Stimulated activated CD8-positive, alpha-beta memory T cell treated with anti-CD3 and anti-CD28 coated beads, Interleukin-12 subunit alpha, Interleukin-12 subunit beta, amount 100 ng/mL, for 1 hour (primary cell): ENCODE results near the gene PDF.
"Not testable (repeated sequence)": the region's sequence is repeated elsewhere in the genome, so short reads cannot be mapped to it uniquely, and the experiment has no call there.

Experiments
- DNase-seq: peaks from one replicate; pipeline ENCODE4 v3.0.0-alpha.2; 2020; ENCODE audit warnings: low read depth

The PDF gene

DNA sequence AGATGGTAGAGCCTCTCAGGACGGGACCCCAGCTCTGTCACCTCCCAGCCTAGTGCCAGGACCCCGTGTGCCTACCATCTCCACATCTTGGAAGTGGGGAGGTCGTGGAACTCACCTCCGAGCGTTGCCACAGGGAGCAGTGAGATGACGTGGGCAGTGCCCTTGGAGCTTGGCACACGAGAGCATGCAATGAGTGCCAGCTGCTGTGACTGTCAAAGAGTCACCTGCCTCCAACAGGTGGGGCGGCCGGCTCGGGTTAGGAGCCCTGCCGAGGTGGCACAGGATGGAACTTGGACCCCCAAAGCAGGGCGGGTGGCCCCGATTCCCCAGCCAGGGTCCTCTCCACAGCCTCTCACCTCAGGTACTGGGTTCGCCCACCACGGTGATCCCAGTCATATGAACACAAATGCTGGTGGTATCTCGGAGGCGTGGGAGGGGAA lies 13.8 kb downstream of the PDF start:
- no peak for DNase-seq

DNA sequence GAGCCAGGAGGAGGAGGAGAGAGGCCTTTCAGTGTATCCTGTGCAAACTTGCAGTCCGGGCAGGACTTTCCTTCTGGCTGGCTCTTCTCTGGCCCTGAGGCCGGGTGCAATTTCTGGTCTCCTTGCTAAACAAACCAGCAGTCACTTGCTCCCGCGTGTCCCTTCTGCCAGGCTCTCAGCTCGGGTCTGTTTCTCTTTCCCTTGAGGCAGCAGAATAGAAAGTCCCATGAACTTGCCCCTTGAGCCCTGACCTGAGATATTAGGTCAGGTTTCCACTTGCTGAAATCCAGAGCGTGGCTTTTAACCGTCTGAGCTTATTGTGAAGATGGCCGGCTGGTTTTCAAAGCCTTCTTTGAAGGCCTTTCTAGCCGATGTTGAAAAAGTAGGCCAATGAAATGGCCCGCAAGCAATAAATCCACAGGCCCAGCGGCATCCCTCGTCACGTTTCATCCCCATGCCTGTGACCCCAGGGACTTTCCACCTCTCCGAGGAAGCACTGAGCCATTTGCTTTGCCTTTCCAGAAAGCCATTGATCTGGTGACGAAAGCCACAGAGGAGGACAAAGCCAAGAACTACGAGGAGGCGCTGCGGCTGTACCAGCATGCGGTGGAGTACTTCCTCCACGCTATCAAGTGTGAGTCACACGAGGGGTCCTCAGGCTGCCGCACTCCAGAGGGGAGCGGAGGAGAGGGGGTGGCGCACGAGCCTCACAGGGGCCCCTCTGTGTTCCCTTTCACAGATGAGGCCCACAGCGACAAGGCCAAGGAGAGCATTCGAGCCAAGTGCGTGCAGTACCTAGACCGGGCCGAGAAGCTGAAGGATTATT lies 14.7 kb downstream of the PDF start:
- no peak for DNase-seq

DNA sequence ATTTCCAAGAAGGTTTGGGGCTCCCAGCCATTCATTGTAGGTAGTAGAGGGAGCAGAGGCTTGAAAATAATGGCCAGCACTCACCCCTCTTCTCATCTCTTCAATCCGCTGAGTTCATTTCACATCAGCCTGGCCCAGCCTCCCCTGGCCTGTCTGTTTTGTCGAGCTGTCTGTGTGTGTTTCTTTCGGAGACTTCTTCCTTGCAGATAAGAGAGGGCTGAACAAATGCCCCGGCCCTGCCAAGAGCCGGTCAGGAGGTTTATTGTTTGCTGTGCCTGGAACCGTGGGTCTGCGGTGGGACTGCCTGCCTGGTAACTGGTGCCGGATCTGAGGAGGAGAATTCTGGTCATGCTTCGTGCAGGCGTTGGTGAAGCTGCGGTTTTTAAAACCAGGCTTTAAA lies 15.9 kb downstream of the PDF start:
- DNase-seq, result no peak

DNA sequence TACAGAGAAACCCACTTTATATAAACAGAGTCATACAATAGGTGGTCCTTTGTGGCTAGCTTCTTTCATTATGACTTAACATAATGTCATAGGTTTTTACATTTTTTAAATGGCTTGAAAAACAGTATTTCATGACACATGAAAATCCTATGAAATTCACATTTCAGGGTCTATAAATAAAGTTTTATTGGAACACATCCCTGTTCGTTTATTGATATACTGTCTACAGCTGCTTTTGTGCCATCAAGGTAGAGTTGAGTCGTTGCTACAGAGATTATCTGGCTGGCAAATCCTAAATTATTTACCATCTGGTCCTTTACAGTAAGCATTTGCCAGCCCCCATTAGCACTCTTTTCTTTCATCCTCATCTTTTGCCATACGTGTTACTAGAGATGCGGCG lies 16.9 kb downstream of the PDF start:
- no peak for DNase-seq

DNA sequence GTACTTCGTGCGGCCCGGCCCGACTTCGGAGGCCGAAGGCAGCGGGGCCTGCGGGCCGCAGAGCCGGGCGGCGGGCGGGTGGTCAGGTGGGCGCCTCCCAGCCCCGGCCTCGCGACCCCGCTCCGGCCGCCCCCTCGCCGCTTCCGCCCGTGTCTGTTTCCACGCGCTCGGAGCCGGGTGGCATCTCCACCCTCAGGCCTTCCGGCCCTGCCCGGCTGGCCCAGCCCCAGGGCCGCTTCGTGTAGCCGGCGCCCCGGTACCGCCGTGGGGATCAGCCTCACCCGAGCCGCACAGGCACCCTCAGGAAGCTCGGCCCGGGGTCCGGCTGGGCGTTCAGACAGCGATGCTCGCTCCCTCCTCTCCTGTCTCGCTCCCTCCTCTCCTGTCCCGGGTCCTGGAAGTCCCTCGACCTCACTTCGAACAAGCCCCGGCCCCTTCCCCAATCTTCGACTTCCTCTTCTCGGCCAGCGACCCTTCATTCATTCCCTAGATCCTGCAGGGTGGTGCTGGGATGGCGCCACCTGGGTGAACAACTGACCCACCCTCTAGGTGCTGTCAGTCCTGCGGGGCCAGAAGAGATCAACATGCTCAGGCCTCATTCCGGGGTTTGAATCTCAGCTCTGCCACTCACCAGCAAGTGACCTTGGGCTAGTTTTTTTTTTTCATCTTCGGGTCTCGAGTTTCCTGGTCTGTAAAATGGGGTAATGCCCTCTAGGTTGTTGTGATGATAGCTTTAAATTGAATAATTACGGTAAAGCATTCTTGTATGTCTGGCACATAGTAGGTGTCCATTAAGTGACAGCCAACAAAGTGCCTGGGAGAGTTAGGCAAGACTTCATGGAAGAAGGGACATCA lies 18.6 kb downstream of the PDF start:
- DNase-seq, result no peak

DNA sequence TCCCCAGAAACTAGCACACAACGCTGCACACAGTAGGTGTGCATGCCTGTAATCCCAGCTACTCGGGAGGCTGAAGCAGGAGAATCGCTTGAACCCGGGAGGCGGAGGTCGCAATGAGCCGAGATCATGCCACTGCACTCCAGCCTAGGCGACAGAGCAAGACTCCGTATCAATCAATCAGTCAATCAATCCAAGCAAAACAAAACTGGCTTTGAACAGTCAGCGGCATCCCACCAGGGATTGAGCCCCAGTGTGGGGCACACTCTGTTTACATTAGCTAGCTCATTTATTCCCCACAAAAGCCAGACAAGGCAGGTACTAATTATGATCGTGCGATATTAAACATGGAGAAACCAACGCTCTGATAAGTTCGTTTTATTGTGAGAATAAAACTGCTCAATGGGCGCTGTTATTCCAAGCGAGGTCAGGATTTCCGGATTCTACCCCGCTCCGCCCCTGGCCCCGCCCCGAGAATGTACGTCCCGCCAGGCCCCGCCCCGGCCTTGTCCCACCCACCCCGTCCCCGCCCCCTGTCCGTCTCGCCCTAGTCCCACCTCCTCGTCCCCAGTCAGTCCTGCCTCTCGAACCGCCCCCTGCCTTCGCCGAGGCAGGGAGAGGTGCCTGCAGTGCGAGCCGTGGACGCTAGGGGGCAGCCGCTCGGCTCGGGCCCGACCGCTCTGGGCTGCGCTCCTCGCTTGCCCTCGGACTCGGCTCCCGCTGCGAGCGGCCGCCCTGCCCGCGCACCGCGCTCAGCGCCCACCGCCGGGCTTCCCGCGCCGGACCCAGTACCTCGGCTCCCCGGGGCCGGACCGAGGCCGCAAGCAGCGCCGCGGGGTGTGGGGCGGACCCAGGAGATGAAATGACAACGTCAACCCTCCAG lies 19.5 kb downstream of the PDF start, which contains the start of gene VPS4A:
VPS4A (plus strand) TSS at position 698 of the 880 bp plus-strand sequence; CDS start at position 860, 162 bp downstream.
- peak; percentile 94 for DNase-seq

DNA sequence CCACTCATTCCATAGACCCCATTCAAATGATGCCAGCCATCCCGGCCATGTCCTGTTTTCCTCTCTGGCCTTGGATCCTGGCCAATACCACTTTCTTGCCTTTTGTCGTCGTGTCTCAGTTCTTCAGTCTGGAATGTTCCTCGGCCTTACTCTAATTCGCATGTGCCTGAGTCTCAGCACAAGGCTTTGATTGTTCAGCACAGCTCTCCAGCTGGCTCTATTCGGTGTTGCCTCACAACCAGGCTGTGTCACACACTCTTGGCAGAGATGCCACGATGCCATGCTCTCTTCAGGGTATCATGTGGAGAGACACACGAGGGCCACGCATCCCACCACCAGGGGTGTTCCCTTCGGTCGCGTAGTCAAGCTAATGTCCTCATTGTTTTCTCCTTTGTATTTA lies 21.1 kb downstream of the PDF start:
- DNase-seq, result no peak

DNA sequence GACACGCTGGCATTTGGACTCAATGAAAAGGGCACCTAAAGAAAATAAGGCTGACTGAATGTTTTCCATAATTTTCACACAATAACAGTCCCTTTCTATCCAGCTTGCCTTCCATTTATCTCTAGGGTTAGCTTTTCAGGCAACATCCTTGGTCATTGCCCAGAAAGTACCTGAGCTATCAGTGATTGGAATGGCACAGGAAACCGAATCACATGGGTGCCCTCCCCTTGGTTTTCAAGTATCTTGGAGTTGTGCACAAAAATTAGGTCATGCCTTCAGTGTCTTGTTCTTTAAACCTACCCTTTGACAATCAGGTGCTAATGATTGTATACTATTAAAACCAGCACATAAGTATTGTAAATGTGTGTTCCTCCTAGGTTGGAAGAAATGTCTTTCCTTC lies 22.5 kb downstream of the PDF start:
- no peak for DNase-seq

DNA sequence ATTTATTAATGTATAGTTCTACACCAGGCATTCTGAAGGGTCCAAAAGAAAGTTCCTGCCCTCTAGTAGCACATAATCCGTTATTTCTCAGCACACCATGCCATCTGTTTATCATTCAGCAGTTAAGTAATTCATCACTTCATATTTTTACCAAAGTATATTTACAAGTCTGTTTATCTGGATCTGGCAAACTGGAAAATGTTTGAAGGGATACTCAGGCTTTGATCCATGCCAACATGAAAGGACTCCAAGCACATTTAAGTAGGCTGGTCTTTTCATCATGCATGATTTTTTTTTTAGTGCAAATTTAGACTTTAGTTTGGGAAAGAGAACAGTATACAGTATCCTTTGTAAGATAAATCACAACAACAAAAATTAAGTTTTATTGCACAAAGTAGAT lies 23.3 kb downstream of the PDF start:
- no peak for DNase-seq

DNA sequence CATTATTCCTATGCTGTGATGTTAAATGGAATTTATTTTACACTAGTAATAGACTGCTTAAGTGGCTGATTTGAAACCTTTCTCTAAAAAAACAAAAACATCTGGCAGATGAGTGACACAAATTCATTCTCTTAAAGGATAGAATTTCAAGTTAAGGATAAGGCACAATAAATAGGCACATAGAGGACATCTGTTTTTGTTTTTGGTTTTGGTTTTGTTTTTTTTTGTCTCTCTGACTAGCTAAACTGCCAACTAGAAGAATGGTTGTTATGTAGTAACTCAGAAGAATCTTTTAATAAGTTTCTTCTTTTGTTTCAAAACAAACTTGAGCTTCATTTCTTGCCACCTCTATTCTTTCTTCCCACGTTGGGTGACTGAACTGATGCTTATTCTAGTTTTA lies 24.4 kb downstream of the PDF start:
- no peak for DNase-seq

DNA sequence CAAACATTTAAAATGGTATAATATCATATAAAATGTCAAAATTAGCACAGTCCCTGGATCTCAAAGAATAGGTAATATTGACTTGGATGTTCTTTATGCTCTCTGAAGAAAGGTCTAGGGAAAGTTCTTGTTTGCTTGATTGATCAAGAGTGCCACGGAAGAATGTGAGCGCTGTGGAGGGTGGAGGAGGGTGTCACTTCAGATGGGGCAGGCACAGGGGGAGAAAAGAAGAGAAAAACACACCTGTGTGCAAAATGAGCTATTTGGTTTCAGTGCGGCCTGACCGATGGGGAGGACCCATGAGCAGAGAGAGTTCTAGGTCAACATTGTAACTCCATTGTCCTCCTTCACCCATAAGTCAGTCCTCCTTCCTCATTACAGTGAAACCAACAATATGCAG lies 28.1 kb downstream of the PDF start:
- no peak for DNase-seq

DNA sequence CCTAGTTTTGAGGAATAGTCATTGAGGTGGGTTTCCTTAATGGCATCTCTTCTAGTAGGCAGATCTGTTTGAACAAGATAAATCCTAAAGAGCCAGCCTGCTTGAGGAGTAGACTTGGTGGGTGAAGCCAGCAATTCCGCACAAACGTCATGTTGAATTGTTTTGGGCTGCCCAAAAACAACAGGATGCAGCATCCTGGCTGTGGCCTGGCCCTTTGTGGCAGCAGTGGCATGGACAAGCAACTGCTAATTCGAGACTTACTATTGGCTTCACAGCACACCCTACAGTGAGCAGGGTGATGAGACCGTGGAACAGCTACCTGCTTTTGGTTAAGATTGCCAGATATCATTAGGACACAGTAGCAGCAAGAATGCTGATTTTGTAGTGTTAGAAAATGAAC lies 28.5 kb downstream of the PDF start:
- no peak for DNase-seq

DNA sequence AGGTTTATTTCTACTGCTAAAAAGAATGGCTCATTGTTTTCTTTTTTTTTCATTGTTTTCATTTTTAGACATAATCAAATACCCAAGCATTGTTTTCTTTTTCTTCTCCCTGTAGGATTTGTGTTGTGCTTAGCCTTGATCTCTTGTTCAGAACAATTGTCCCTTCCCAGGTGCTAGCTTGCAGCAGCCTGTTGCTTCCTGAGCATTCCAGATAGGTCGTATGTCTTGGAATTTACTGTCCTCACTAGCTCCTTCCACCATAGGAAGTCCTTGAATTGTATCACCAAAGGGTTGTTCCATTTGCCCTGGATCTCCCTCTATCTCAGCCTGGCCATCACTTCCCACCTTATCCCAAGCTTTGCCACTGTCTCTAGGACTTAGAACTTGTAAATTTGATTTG lies 29.2 kb downstream of the PDF start:
- no peak for DNase-seq

DNA sequence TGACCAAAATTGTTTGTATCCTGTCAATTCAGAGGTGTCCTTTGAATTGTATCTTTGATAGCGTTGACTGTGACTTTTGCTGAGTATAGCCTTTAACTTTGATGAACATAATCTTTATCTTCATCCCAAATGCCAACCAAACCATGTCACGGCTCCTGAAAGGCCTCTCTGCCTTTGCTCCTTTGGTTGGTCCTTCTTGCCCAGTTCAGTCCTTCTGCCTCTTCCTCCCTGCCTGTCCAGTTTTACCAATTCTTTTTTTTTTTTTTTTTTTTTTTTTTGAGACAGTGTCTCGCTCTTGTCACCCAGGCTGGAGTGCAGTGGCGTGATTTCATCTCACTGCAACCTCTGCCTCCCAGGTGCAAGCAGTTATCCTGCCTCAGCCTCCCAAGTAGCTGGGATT lies 32.1 kb downstream of the PDF start:
- no peak for DNase-seq

DNA sequence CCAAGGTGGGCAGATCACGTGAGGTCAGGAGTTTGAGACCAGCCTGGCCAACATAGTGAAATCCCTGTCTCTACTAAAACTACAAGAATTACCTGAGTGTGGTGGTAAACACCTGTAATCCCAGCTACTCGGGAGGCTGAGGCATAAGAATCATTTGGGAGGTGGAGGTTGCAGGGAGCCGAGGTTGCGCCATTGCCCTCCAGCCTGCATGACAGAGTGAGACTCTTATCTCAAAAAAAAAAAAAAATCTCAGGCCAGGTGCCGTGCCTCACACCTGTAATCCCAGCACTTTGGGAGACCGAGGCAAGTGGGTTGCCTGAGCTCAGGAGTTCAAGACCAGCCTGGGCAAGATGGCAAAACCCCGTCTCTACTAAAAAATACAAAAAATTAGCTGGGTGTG lies 33.6 kb downstream of the PDF start:
- not testable (repeated sequence) for DNase-seq

DNA sequence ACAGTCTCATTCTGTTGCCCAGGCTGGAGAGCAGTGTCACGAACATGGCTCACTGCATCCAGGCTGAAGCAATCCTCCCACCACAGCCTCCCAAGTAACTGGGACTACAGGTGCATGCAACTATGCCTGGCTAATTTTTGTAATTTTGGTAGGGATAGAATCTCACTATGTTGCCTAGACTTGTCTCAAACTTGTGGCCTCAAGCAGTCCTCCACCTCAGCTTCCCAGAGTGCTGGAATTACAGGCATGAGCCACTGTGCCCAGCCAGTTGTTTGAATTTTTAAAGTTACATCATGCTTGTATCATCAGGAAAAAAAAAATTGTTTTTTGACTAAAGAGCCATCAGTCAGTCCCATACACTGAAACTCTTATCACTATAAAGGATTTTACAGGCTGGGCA lies 36.3 kb downstream of the PDF start:
- no peak for DNase-seq

DNA sequence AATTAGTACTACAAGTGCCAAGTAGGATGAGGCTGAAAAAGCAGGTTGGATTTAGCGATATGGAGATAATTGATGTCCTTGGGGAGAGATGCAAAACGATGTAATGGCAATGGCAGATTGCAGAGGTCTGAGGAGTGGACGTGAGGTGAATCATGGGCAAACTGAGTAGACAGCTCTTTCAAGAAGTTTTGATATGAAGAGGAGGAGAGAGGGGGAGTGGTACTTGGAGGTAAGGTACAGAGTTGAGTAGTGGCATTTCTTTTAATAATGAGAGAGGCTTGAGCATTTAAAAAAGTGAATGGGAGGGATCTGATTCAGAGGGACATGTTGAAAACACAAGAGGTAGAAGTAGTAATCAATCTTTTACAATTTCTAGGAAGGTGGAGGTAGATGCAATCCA lies 37.0 kb downstream of the PDF start:
- DNase-seq, result no peak

DNA sequence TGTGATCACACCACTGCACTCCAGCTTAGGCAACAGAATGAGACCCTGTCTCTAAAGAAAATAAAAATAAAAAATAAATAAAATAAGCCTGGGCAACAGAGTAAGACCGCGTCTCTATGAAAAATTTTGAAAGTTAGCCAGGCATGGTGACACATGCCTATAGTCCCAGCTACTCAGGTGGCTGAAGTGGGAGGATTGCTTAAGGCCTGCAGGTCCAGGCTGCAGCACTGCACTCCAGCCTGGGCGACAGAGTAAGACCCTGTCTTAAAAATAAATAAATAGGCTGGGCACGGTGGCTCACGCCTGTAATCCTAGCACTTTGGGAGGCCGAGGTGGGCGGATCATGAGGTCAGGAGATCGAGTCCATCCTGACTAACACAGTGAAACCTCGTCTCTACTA lies 38.7 kb downstream of the PDF start:
- DNase-seq, result not testable (repeated sequence)

DNA sequence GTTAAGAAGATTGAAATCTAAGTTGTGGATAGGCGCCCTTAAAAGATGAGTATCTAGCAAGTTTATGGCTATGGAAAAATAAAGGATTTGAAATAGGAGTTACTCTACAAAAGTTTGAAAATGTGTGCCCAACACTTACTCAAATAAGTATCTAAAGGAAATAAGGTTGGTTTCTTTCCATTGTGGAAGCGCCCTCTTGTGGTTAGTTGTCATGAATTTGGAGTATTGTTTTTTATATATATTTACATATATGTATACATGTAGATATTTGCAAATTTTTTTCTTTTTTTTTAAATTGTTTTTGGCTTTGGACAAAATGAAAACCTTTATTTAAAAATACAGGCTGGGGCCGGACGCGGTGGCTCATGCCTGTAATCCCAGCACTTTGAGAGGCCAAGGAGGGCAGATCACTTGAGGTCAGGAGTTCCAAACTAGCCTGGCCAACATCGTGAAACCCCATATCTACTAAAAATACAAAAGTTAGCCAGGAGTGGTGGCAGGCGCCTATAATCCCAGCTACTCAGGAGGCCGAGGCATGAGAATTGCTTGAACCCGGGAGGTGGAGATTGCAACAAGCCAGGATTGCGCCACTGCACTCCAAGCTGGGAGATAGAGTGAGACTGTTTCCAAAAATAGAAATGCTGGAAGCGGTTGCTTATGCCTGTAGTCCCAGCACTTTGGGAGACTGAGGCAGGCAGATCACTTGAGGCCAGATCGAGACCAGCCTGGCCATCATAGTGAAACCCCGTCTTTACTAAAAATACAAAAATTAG lies 43.3 kb downstream of the PDF start:
- peak; percentile 43 for DNase-seq

DNA sequence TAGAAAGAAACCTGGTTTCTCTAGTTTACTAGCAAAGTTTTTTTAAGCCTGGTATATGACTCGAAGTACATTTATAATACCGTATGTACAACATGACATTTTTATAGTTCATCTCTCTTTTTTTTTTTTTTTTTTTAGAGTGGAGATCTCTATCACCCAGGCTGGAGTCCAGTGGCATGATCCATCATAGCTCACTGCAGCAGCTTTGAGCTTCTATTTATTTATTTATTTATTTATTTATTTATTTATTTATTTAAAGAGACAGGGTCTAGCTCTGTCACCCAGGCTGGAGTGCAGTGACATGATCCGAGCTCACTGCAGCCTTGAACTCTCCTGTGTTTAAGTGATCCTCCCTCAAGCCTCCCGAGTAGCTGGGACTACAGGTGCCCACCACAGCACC lies 45.1 kb downstream of the PDF start:
- no peak for DNase-seq

DNA sequence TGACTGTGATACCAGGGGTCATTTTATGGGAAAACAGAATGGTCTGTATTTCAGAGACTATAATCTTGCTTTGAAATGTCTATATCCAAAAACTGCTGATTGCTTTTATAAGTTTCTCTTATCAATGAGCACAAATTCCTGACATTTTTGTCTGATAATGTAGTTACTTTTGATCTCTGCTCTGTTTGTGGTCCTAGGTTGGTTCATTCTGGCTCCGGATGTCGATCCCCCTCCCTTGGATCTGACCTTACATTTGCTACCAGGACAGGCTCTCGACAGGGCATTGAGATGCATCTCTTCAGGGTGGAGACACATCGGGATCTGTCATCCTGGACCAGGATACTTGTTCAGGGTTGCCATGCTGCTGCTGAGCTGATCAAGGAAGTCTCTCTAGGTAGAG lies 46.5 kb downstream of the PDF start:
- no peak for DNase-seq
